Adipose tissue (tissue), 3 donors: ENCODE results near the gene ZNF69. TPM values are rescaled to one million over a fixed set of nuclear protein-coding genes. Genes with fewer than 3 reads are reported as not detected.
"Not testable (repeated sequence)": the region's sequence is repeated elsewhere in the genome, so short reads cannot be mapped to it uniquely, and the experiment has no call there.

Source experiments
- H3K27ac ChIP-seq: one replicate; pipeline ENCODE4 v1.5.1; 2013; ENCODE audit warnings: low read depth, low read length
- WGBS, 3 donors: extraction: QIAGEN DNeasy Blood & Tissue Kit; methylation state at CpG; one replicate each; pipeline ENCODE4 v1.1.7; 2013; 5-methylcytosine and 5-hydroxymethylcytosine counted together
- polyA plus RNA-seq, 3 donors: library from polyadenylated mRNA; stranded (reverse); fragments of 200-250 nt; gene quantifications; one replicate each; pipeline ENCODE4 v1.2.3, GENCODE V29; 2013
- donor health status: healthy with polysubstance abuse.
- donor health status: Bipolar disorder and iron deficiency.
- donor health status: healthy.

ZNF69 gene
- polyA plus RNA-seq, 3 donors: 2.4 to 3.9 (median 3.4) TPM

- no peak overlapping the region for H3K27ac ChIP-seq
- 18 to 56% (median 20%) methylated on average over 7 of the region's 7 CpGs for WGBS, 3 donors
Observed at GRCh38 chr19:11887234-11887610, 360 bp upstream of the ZNF69 start.

- 70 to 74% (median 71%) methylated on average over 6 of the region's 6 CpGs for whole genome bisulfite sequencing, 3 donors
- not testable (repeated sequence) for H3K27ac ChIP-seq
Observed at GRCh38 chr19:11889901-11890300, 2.3 kb downstream of the ZNF69 start.

GRCh38 chr19:11890634-11891033, 3.1 kb downstream of the ZNF69 start:
- H3K27ac ChIP-seq: no peak overlapping the region

GRCh38 chr19:11894851-11895250, 7.3 kb downstream of the ZNF69 start:
- no peak overlapping the region for H3K27ac ChIP-seq
- 96 to 98% (median 98%) methylated on average over 6 of the region's 6 CpGs for WGBS, 3 donors

More at GRCh38 chr19:11890634-11891033, 3.1 kb downstream of the ZNF69 start:
- WGBS, 3 donors: 91 to 94% (median 93%) methylated on average over 5 of the region's 5 CpGs

GRCh38 chr19:11902228-11902627, 14.6 kb downstream of the ZNF69 start:
- no peak overlapping the region for H3K27ac ChIP-seq
- 96 to 100% (median 99%) methylated on average over 3 of the region's 3 CpGs for WGBS, 3 donors

GRCh38 chr19:11905928-11906327, 18.3 kb downstream of the ZNF69 start:
- H3K27ac ChIP-seq: no peak overlapping the region
- WGBS, 3 donors: 94 to 98% (median 97%) methylated on average over 3 of the region's 3 CpGs

GRCh38 chr19:11911937-11912336, 24.4 kb downstream of the ZNF69 start:
- H3K27ac ChIP-seq: not testable (repeated sequence)
- WGBS, 3 donors: 97 to 100% (median 98%) methylated on average over 1 of the region's 1 CpG

- H3K27ac ChIP-seq: not testable (repeated sequence)
- 94 to 97% (median 96%) methylated on average over 4 of the region's 4 CpGs for WGBS, 3 donors
Observed at GRCh38 chr19:11914417-11915051, 27.0 kb downstream of the ZNF69 start.

GRCh38 chr19:11921852-11922495, 34.4 kb downstream of the ZNF69 start:
- H3K27ac ChIP-seq: no peak overlapping the region
- WGBS, 3 donors: 18 to 45% (median 34%) methylated on average over 6 of the region's 6 CpGs

- WGBS, 3 donors: 0% methylated on average over 44 to 53 of the region's 53 CpGs
- H3K27ac ChIP-seq: peak within 1 kb of the TSS; percentile 79
Observed at GRCh38 chr19:11924886-11925650, 37.5 kb downstream of the ZNF69 start, which contains the start of gene ZNF700. Gene ZNF700 (plus strand): TSS chr19:11925107. CDS start chr19:11925211, 104 bp downstream.

- H3K27ac ChIP-seq: peak overlapping the region; percentile 52
- WGBS, 3 donors: 4 to 7% (median 7%) methylated on average over 10 of the region's 10 CpGs
Observed at GRCh38 chr19:11925651-11926187, 38.1 kb downstream of the ZNF69 start.

GRCh38 chr19:11927227-11927626, 39.6 kb downstream of the ZNF69 start:
- H3K27ac ChIP-seq: no peak overlapping the region
- whole genome bisulfite sequencing, 3 donors: 90 to 98% (median 96%) methylated on average over 3 of the region's 3 CpGs

GRCh38 chr19:11931051-11931450, 43.5 kb downstream of the ZNF69 start:
- 76 to 94% (median 82%) methylated on average over 3 of the region's 3 CpGs for WGBS, 3 donors
- H3K27ac ChIP-seq: no peak overlapping the region

- H3K27ac ChIP-seq: no peak overlapping the region
- WGBS, 3 donors: 97% methylated on average over 3 of the region's 3 CpGs
Observed at GRCh38 chr19:11931513-11931912, 43.9 kb downstream of the ZNF69 start.

- 97 to 99% (median 99%) methylated on average over 3 of the region's 3 CpGs for WGBS, 3 donors
- H3K27ac ChIP-seq: not testable (repeated sequence)
Observed at GRCh38 chr19:11935829-11936228, 48.2 kb downstream of the ZNF69 start.

- not testable (repeated sequence) for H3K27ac ChIP-seq
- 94 to 98% (median 98%) methylated on average over 3 of the region's 3 CpGs for WGBS, 3 donors
Observed at GRCh38 chr19:11938383-11938782, 50.8 kb downstream of the ZNF69 start.

GRCh38 chr19:11941361-11941887, 53.8 kb downstream of the ZNF69 start:
- H3K27ac ChIP-seq: not testable (repeated sequence)
- 92 to 98% (median 98%) methylated on average over 18 to 29 of the region's 29 CpGs for WGBS, 3 donors

GRCh38 chr19:11942008-11942842, 54.6 kb downstream of the ZNF69 start:
- no peak overlapping the region for H3K27ac ChIP-seq
- WGBS, 3 donors: 97% methylated on average over 10 of the region's 10 CpGs
